Suppressor macrophage treated with lipopolysaccharide for 1 hour (primary cell): ENCODE data around the gene NEU3.
"Not testable (repeated sequence)": the region's sequence is repeated elsewhere in the genome, so short reads cannot be mapped to it uniquely, and the experiment has no call there.

Experiments
- DNase-seq, 3 donors: peaks; one replicate each; pipeline ENCODE4 v3.0.0-alpha.2; 2020 to 2022

Gene NEU3

GRCh38 chr11:74984070-74984469 lies 4.7 kb upstream of the NEU3 start:
- DNase-seq, result no peak

GRCh38 chr11:74984730-74985129 lies 4.0 kb upstream of the NEU3 start:
- DNase-seq, result no peak

- peak; percentile 50 to 55 (median 55) for DNase-seq
These were observed 516 bp downstream of the NEU3 start for GRCh38 chr11:74989260-74989638.

GRCh38 chr11:74990150-74990549 lies 1.4 kb downstream of the NEU3 start:
- peak; percentile 77 to 90 (median 89) for DNase-seq

- no peak for DNase-seq
These were observed 2.2 kb downstream of the NEU3 start for GRCh38 chr11:74990941-74991340.

- DNase-seq, result no peak
These were observed 4.1 kb downstream of the NEU3 start for GRCh38 chr11:74992852-74993251.

- no peak for DNase-seq
These were observed 12.2 kb downstream of the NEU3 start for GRCh38 chr11:75000975-75001354.

- no peak for DNase-seq
These were observed 13.0 kb downstream of the NEU3 start for GRCh38 chr11:75001686-75002085.

GRCh38 chr11:75002516-75002915 lies 13.8 kb downstream of the NEU3 start:
- DNase-seq, result no peak

- DNase-seq, result no peak
These were observed 15.5 kb downstream of the NEU3 start for GRCh38 chr11:75004215-75004614.

- DNase-seq, result no peak
These were observed 22.6 kb downstream of the NEU3 start for GRCh38 chr11:75011357-75011756.

- no peak for DNase-seq
These were observed 23.1 kb downstream of the NEU3 start for GRCh38 chr11:75011872-75012271.

GRCh38 chr11:75013051-75013450 lies 24.3 kb downstream of the NEU3 start:
- DNase-seq, result no peak

GRCh38 chr11:75014129-75014528 lies 25.4 kb downstream of the NEU3 start:
- DNase-seq, result no peak

- DNase-seq, result not testable (repeated sequence)
These were observed 30.5 kb downstream of the NEU3 start for GRCh38 chr11:75019200-75019599.

- DNase-seq, result peak in 2 of 3 donors; percentile 25 to 31
These were observed 31.6 kb downstream of the NEU3 start for GRCh38 chr11:75020328-75020727.

GRCh38 chr11:75022296-75022695 lies 33.6 kb downstream of the NEU3 start:
- no peak for DNase-seq

GRCh38 chr11:75022759-75023396 lies 34.1 kb downstream of the NEU3 start:
- DNase-seq, result peak; percentile 84 to 91 (median 86)

- DNase-seq, result no peak
These were observed 34.8 kb downstream of the NEU3 start for GRCh38 chr11:75023446-75024067.

GRCh38 chr11:75024068-75024449 lies 35.3 kb downstream of the NEU3 start:
- DNase-seq, result no peak

GRCh38 chr11:75024764-75025211 lies 36.1 kb downstream of the NEU3 start:
- no peak for DNase-seq

- no peak for DNase-seq
These were observed 36.8 kb downstream of the NEU3 start for GRCh38 chr11:75025561-75025960.

GRCh38 chr11:75028321-75028720 lies 39.6 kb downstream of the NEU3 start:
- DNase-seq, result no peak

- no peak for DNase-seq
These were observed 40.0 kb downstream of the NEU3 start for GRCh38 chr11:75028724-75029123.
